Fibroblast of villous mesenchyme (primary cell): Measurements from ENCODE around the gene VPS37B. TPM values are rescaled to one million over a fixed set of nuclear protein-coding genes. Genes with fewer than 3 reads are reported as not detected.

Source experiments
- DNase-seq: peaks from one replicate; pipeline ENCODE4 v3.0.0-alpha.2; 2010; ENCODE audit warnings: low read depth
- H3K4me3 ChIP-seq: 2 replicates; pipeline ENCODE4 v1.5.1; 2011; ENCODE audit warnings: low read depth, mild to moderate bottlenecking, low read length
- CTCF ChIP-seq: IDR thresholded peaks from 2 replicates; pipeline ENCODE4 v1.5.1; 2012; ENCODE audit warnings: low read depth, mild to moderate bottlenecking, low read length; ENCODE audit not compliant: insufficient read depth
- total RNA-seq: library from RNA; depleted of rRNA; stranded (reverse); fragments of >200 nt; gene quantifications from 2 replicates; pipeline ENCODE4 v1.2.3, GENCODE V29; 2012

The VPS37B gene
- total RNA-seq, 1 donor = 21.2 TPM

DNA sequence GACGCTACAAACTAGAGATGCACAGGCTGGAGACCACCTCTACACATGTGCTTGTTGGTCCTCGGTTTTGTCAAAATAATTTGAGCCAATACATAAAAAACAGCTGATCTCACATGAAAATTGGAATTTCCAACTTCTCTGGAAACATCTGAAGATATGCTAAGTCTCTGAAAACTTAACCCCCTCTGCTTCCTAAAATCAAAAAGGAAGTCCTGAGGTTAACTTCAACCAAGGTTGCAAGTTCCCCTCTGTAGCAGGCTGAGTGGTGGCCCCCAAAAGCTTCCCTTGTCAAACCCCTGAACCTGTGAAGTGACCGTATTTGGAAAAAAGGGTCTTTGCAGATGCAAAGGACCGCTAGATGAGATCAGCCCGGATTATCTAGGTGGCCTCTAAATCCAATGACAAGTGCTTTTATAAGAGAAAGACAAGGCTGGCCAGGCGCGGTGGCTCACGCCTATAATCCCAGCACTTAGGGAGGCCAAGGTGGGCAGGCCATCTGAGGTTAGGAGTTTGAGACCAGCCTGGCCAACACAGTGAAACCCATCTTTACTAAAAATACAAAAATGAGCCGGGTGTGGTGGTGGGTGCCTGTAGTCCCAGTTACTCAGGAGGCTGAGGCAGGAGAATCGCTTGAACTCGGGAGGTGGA, 32.0 kb upstream of the VPS37B start:
- no peak overlapping the region for H3K4me3 ChIP-seq
- no peak for TF ChIP-seq CTCF
- DNase-seq = no peak

GRCh38 chr12:122921917-122922316, 26.0 kb upstream of the VPS37B start:
- peak; percentile 28 for DNase-seq
- no peak for TF ChIP-seq CTCF

GRCh38 chr12:122920687-122921086, 24.8 kb upstream of the VPS37B start:
- no peak for TF ChIP-seq CTCF
- DNase-seq = no peak
- no peak overlapping the region for H3K4me3 ChIP-seq

More at GRCh38 chr12:122921917-122922316, 26.0 kb upstream of the VPS37B start:
- no peak overlapping the region for H3K4me3 ChIP-seq

DNA sequence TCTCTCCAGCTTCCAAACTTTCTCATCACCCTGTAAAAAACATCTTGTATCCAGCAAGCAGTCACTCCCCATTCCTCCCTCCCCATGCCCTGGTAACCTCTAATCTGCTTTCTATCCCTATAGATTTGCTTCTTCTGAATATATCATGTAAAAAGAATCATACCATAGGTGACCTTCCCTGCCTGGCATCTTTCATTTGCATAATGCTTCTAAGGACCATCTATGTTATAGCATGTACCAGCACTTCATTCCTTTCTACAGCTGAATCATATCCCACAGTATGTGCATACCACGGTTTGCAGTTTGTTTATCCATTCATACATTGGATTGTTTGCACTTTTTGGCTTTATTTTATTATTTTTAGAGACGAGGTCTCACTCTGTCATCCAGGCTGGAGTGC, 22.9 kb upstream of the VPS37B start:
- no peak for TF ChIP-seq CTCF
- no peak for DNase-seq
- H3K4me3 ChIP-seq = no peak overlapping the region

- H3K4me3 ChIP-seq = no peak overlapping the region
- peak; percentile 69 for DNase-seq
- TF ChIP-seq CTCF = no peak
Observed at GRCh38 chr12:122917507-122918121, 21.7 kb upstream of the VPS37B start.

DNA sequence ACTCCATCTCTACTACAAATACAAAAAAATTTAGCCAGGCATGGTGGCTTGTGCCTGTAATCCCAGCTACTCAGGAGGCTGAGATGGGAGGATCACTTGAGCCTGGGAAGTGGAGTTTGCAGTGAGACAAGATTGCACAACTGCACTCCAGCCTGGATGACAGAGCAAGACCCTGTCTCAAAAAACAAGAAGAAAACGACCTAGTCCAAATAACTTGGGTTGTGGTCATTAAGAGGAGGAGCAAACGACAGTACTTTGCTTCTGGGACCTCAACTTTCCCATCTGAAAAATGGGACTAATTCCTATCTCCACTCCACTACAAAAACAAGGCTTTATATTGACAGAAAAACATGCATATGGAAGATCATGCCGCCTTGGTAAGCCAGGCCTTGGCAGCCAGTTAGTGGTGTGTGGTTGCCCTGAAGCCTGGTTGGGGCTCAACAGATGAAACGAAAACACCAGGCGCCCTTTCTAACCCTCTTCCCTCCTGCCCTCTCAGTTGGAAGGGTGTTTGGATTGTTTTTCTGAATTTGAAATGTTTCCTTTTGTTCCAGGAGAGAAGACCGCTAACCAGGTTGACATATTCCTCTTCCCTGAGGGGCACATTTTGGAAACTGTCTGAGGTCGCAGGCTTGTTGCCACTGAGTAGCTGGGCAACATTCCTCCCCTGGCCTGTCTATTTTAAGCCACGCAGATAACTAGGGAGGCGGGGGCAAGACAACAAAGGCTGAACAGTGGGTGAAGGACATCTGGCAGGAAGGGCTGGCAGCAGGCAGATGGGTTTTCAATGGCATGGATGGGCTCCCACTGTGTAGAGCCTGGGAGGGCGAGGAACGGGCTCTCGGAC, 13.7 kb upstream of the VPS37B start:
- TF ChIP-seq CTCF = no peak
- no peak overlapping the region for H3K4me3 ChIP-seq
- no peak for DNase-seq
